Left lung (tissue), 10 donors: Measurements from ENCODE around the gene SLC25A41. TPM values are rescaled to one million over a fixed set of nuclear protein-coding genes. Genes with fewer than 3 reads are reported as not detected.
"Not testable (repeated sequence)": the region's sequence is repeated elsewhere in the genome, so short reads cannot be mapped to it uniquely, and the experiment has no call there.

ENCODE experiments used
- ATAC-seq: fragments of 200-7000 bp; cut with Tn5 transposase; one replicate; pipeline ENCODE4 v1.9.1; 2020; ENCODE audit warnings: moderate library complexity
- DNase-seq, 4 donors: peaks; one replicate each; pipeline ENCODE4 v3.0.0-alpha.2; 2013 to 2020
- H3K27ac ChIP-seq, 2 donors: fragments of 200-600 bp; sonication (generic) in 1 of 2; one replicate each; pipeline versions ENCODE4 v1.5.0 to v1.8.0; 2020 to 2021
- H3K27me3 ChIP-seq, 2 donors: fragments of 200-600 bp; sonication (generic) in 1 of 2; one replicate each; pipeline versions ENCODE4 v1.5.0 to v1.8.0; 2020 to 2021
- H3K36me3 ChIP-seq, 2 donors: fragments of 200-600 bp; sonication (generic) in 1 of 2; one replicate each; pipeline versions ENCODE4 v1.5.0 to v1.8.0; 2020 to 2021
- H3K4me1 ChIP-seq, 2 donors: fragments of 200-600 bp; one replicate each; pipeline ENCODE4 v1.8.0; 2021
- H3K4me3 ChIP-seq, 2 donors: fragments of 200-600 bp; sonication (generic) in 1 of 2; one replicate each; pipeline versions ENCODE4 v1.5.0 to v1.8.0; 2020 to 2021; ENCODE audit warnings: mild to moderate bottlenecking in 1 of 2
- H3K9me3 ChIP-seq, 2 donors: fragments of 200-600 bp; sonication (generic) in 1 of 2; one replicate each; pipeline versions ENCODE4 v1.5.0 to v1.8.0; 2020 to 2021
- CTCF ChIP-seq, 2 donors: fragments of 200-600 bp; sonication (generic) in 1 of 2; IDR thresholded peaks; one replicate each; pipeline versions ENCODE4 v1.5.0 to v1.8.0; 2021; ENCODE audit warnings: antibody characterized with exemption in 2 of 2
- intact Hi-C, 2 donors: fragments of 100-400 bp; cut with DNase I; formaldehyde crosslinking; loops; one replicate each; pipeline versions ENCODE4 v1.11.2 to v1.14.2; 2022
- polyA plus RNA-seq, 6 donors: library from polyadenylated mRNA; unstranded; fragments of 120-200 nt; gene quantifications; one replicate each; pipeline ENCODE4 v1.2.1, GENCODE V29; 2013; ENCODE audit not compliant: insufficient read length in 6 of 6
- total RNA-seq, 2 donors: library from RNA; stranded (reverse); fragmentation: NEBNext Ultra II Directional; extraction: Animal tissue kit (Norgen Biotek cat#: 25700); gene quantifications; one replicate each; pipeline ENCODE4 v1.2.1, GENCODE V29; 2021
- donor health status: DM: no; HTN: yes; CAD: no.
- donor health status: DM: no; HTN: no; CAD: no.

SLC25A41 gene
- total and polyA plus RNA-seq, 8 donors = 0.31 to 1.7 (median 0.71) TPM

GRCh38 chr19:6402837-6403608, 30.5 kb downstream of the SLC25A41 start:
- intact Hi-C loops = no loop called here
- Histone ChIP-seq H3K4me1 (no peaks in the 10 kb centered on the region), H3K36me3 (no peaks in the 10 kb centered on the region), H3K9me3 (no peaks in the 10 kb centered on the region), H3K27me3 (no peaks in the 10 kb centered on the region), H3K4me3 (no peak overlapping the region), H3K27ac (no peak overlapping the region)
- peak; percentile 26 for ATAC-seq
- DNase-seq = peak in 2 of 4 donors; percentile 69 to 85
- TF ChIP-seq CTCF (IDR thresholded peaks at IDR 0.05) = no peak

- intact Hi-C loops = no loop called here
- Histone ChIP-seq H3K4me3 (no peak overlapping the region), H3K27me3 (no peaks in the 10 kb centered on the region), H3K36me3 (no peaks in the 10 kb centered on the region), H3K4me1 (no peaks in the 10 kb centered on the region), H3K27ac (no peak overlapping the region), H3K9me3 (no peaks in the 10 kb centered on the region)
- TF ChIP-seq CTCF (IDR thresholded peaks at IDR 0.05) = no peak
- ATAC-seq (no peak), DNase-seq (no peak)
Measured at GRCh38 chr19:6402058-6402457, 31.5 kb downstream of the SLC25A41 start.

GRCh38 chr19:6400062-6400944, 33.3 kb downstream of the SLC25A41 start:
- ATAC-seq, H3K9me3 ChIP-seq, H3K4me1 ChIP-seq, intact Hi-C loops, DNase-seq, H3K27ac ChIP-seq, H3K27me3 ChIP-seq, H3K36me3 ChIP-seq, H3K4me3 ChIP-seq: not testable (repeated sequence)

GRCh38 chr19:6396305-6396704, 37.3 kb downstream of the SLC25A41 start:
- intact Hi-C loops = no loop called here
- Histone ChIP-seq H3K27ac (no peak overlapping the region), H3K4me3 (no peak overlapping the region), H3K4me1 (peaks cover 3 to 17% of the 10 kb centered on the region in 2 donors), H3K27me3 (no peaks in the 10 kb centered on the region), H3K36me3 (peaks cover 0 to under 1% of the 10 kb centered on the region in 2 donors), H3K9me3 (no peaks in the 10 kb centered on the region)
- TF ChIP-seq CTCF (IDR thresholded peaks at IDR 0.05) = no peak
- no peak for DNase-seq
- no peak for ATAC-seq

GRCh38 chr19:6394831-6395230, 38.7 kb downstream of the SLC25A41 start:
- DNase-seq = no peak

More at GRCh38 chr19:6394831-6395230, 38.7 kb downstream of the SLC25A41 start:
- H3K36me3 ChIP-seq = peaks cover 0 to 16% of the 10 kb centered on the region in 2 donors
- no peak overlapping the region for H3K27ac ChIP-seq
- no peak for TF ChIP-seq CTCF (IDR thresholded peaks at IDR 0.05)
- intact Hi-C loops = no loop called here
- H3K4me3 ChIP-seq = no peak overlapping the region
- no peaks in the 10 kb centered on the region for H3K9me3 ChIP-seq
- H3K27me3 ChIP-seq = no peaks in the 10 kb centered on the region
- H3K4me1 ChIP-seq = peaks cover 3 to 21% of the 10 kb centered on the region in 2 donors
- ATAC-seq = no peak
